NCI-H345 treated with DMSO at 0.1 percent for 48 hours (cell line): ENCODE data around the gene RPL13A.
"Not testable (repeated sequence)": the region's sequence is repeated elsewhere in the genome, so short reads cannot be mapped to it uniquely, and the experiment has no call there.

Source experiments
- DNase-seq: peaks from one replicate; lab custom pipeline; 2025; ENCODE audit not compliant: unreplicated experiment; lab: John Stamatoyannopoulos, UW

The RPL13A gene

DNA sequence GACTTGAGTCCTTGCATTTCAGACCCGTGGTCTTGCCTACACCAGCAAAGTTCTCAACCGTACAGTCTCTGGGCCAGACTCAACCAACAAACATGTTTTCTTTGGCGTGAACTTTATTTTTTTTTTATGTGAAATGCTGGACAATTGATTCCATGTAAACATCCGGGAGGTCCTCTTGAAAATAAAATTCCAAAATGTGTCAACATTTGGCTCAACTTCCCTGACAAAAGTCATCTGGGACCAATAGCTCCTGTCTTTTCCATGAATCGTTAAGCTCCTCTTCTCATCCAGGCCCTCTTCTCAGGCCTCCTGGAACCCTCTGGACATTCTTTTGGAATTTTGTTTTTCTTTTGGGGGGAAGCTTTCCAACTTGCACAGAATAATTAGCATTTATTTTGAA, 31.6 kb upstream of the RPL13A start:
- DNase-seq = no peak

DNA sequence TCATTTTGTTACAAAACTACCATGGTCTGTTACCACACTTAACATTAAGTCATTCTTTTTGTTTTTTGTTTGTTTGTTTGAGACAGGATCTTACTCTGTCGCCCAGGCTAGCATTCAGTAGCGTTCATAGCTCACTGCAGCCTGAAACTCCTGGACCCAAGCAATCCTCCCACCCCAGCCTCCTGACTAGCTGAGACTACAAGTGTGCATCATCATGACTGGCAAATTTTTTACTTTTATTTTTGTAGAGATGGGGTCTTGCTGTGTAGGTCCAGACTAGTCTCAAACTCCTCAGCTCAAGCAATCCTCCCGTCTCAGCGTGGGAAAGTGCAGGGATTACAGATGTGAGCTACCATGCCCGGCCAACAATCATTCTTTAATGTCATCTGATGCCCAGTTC, 31.1 kb upstream of the RPL13A start:
- no peak for DNase-seq

DNA sequence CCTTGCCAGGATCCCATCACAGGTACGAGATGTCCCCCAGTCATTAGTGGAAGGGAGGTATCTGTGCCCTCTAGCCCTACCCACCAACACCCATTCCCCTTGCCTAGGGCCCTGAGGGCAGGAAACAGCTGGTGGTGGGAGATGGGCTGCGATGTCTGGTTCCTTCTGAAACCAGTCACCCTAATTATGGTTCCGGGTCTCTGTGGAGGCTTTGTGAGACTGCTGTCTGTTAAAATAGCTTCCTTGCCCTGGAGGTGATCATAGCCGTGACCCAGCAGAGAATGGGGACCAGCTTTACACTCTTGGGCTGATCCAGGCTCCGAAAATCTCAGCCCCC, 28.9 kb upstream of the RPL13A start:
- no peak for DNase-seq

DNA sequence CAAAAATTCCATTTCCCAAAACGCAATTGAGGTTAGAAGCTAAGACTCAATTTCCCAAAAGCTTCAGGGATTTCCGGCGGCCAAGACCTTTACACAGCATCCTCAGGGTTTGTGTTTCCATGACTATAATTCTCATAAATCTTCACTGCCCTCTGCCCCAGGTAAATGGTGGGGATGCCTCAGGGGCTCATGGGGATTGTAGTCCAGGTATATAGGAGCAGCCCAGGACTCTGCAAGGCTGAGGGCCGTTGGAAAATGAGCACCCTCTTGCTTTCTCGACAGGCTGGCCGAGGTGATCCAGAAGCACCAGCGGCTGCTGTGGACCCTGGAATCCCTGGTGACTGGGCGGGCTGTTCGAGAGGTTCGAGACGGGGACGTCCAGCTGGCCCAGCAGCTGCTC, 28.0 kb upstream of the RPL13A start:
- no peak for DNase-seq

DNA sequence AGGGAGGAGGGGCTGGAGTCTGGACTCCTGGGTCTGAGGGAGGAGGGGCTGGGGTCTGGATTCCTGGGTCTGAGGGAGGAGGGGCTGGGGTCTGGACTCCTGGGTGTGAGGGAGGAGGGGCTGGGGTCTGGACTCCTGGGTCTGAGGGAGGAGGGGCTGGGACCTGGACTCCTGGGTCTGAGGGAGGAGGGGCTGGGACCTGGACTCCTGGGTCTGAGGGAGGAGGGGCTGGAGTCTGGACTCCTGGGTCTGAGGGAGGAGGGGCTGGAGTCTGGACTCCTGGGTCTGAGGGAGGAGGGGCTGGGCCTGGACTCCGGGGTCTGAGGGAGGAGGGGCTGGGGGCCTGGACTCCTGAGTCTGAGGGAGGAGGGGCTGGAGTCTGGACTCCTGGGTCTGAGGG, 26.3 kb upstream of the RPL13A start:
- not testable (repeated sequence) for DNase-seq

DNA sequence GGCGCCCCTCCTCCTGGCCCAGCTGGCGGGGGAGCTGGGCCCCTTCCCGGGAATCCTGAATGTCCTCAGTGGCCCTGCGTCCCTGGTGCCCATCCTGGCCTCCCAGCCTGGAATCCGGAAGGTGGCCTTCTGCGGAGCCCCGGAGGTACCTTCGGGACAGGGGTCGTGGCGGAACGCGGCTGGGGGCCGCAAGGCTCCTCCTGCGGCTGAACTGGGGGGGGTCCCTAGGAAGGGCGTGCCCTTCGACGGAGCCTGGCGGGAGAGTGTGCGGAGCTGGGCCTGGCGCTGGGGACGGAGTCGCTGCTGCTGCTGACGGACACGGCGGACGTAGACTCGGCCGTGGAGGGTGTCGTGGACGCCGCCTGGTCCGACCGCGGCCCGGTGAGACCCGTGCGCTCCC, 25.8 kb upstream of the RPL13A start:
- DNase-seq = no peak

DNA sequence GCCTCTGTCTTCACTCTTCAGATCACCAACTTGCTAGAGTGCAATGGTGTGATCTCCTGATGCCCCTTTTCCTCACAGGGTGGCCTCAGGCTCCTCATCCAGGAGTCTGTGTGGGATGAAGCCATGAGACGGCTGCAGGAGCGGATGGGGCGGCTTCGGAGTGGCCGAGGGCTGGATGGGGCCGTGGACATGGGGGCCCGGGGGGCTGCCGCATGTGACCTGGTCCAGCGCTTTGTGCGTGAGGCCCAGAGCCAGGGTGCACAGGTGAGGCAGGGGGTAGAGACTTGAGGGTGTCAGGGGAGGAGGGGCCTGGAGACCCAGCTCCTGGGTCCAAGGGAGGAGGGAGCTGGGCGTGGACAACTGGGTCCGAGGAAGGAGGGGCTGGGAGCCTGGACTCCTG, 24.9 kb upstream of the RPL13A start:
- no peak for DNase-seq

DNA sequence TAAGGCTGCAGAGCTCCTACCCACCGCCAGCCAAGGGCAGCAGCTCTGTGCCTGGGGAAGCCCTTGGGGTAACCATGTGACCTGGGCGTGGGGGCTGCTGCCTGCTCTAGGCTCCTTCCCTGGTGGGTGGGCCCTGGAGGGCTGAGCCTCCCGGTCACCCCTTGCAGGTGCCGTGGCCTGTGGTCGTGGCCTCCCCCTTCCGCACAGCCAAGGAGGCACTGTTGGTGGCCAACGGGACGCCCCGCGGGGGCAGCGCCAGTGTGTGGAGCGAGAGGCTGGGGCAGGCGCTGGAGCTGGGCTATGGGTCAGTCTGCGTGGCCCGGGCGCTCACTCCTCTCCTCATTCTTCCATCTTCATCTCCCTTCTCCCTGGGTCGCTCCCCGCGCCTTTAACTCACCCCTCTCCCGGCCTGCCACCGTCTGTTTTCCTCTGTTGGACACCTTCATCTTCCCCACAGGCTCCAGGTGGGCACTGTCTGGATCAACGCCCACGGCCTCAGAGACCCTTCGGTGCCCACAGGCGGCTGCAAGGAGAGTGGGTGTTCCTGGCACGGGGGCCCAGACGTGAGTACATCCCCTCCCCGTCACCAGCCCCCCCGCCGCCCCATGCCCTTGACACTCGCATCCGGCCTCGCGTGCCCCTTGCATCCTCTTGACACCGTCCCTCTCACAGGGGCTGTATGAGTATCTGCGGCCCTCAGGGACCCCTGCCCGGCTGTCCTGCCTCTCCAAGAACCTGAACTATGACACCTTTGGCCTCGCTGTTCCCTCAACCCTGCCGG, 23.3 kb upstream of the RPL13A start:
- no peak for DNase-seq

DNA sequence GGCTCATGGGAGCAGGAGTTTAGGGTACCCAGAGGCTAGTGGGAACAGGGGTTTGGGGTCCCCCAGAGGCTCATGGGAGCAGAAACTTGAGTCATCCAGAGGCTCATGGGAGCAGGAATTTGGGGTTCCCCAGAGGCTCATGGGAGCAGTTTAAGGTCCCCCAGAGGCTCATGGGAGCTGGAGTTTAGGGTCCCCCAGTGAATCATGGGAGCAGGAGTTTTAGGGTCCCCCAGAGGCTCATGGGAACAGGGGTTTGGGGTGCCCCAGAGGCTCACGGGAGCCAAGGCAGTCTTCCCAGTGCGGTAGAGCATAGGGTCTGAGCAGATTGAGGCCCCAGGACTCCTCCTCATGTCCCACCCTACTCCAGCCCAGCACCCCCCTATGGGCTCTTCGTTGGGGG, 22.0 kb upstream of the RPL13A start:
- no peak for DNase-seq

DNA sequence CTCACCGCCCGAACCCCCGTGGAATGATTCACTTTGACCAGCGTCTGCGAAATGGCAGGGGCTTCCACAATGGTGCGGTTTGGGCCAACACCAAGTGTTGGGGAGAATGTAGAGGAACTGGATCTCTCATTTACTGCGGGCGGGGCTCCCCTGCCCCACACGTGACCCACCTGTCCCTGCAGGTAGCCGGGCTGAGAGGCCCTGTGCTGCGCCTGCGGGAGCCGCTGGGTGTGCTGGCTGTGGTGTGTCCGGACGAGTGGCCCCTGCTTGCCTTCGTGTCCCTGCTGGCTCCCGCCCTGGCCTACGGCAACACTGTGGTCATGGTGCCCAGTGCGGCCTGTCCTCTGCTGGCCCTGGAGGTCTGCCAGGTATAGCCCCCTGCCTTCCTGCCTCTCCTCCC, 19.2 kb upstream of the RPL13A start:
- no peak for DNase-seq

DNA sequence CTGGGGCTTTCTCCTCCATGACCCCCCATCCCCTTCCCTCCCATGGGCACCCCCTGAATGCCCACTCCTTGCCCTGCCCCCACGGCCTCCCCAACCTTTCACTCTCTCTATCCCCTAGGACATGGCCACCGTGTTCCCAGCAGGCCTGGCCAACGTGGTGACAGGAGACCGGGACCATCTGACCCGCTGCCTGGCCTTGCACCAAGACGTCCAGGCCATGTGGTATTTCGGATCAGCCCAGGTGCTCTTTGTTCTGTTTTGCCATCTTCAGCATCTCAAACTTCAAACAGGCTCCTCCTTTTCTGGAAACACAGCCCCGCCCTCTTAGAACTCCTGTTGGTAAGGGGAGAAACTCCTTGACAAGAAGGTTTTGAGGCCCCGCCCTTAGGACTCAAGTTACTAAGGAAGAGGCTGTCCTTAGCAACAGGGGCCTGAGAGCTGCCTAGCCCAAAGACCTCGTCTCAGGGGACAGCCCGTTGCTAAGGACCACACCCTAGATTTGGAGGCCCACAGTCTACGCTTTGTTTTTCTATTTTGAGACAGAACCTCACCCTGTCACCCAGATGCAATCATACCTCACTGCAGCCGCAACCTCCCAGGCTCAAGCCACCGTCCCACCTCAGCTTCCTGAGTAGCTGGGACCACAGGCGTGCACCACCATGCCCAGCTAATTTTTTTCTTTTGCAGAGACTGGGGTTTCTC, 18.5 kb upstream of the RPL13A start:
- no peak for DNase-seq

DNA sequence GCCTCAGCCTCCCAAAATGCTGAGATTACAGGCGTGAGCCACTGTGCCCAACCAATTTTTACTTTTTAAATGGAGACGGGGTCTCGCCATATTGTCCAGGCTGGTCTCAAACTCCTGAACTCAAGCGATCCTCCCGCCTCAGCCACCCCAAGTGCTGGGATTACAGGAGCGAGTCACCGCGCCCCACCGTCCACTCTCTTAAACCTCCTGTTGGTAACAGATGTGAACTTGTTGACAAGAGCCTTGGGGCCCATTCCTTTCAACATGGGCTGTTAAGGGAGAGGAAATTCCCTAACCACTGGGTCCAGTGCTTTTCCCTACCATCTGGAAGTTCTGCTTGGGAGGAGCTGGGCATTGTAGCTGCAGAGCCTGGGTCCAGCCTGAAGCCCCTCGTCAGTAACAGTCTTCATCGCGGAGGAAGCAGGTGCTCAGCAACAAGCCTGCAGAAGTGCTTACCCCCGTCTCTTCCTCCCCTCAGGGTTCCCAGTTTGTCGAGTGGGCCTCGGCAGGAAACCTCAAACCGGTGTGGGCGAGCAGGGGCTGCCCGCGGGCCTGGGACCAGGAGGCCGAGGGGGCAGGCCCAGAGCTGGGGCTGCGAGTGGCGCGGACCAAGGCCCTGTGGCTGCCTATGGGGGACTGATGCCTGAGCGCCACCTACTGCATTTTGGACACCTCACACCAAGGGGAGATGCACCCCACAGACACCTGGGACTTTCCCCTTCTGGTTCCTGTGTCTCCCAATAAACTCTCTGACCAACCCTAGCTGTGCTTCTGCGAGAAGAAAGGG, 17.4 kb upstream of the RPL13A start:
- no peak for DNase-seq

DNA sequence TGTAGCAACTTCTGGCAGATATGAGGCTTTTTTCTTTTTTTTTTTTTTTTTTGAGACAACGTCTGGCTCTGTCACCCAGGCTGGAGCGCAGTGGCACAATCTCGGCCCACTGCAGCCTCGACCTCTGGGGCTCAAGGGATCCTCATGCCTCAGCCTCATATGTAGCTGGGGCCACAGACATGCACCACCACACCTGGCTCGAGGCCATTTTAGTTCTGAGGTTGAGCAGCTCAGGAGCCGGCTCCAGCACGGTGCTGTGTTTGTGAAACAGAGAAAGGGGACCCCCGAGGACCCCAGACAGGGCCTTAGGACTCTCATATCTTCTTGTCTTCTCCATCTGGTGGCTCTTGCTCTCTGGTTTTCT, 16.8 kb upstream of the RPL13A start:
- DNase-seq = no peak

DNA sequence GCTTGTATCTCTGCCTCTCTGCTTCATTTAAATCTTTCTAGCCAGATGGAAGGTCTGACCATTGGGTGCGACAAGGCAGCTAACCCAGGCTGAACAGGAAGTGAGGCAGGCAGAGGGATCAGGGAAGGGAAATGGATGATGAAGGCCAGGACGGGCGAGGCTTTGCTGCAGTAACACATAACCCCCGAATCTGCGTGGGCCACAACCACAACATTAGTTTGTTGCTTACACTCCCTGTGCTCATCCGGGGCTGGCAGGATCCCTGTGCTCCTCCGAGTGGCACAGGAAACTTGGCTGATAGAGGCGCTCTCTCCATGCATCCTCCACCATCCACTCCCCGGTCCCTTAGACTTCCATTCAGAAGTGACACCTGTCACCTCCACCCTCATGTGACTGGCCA, 14.5 kb upstream of the RPL13A start:
- DNase-seq = no peak

DNA sequence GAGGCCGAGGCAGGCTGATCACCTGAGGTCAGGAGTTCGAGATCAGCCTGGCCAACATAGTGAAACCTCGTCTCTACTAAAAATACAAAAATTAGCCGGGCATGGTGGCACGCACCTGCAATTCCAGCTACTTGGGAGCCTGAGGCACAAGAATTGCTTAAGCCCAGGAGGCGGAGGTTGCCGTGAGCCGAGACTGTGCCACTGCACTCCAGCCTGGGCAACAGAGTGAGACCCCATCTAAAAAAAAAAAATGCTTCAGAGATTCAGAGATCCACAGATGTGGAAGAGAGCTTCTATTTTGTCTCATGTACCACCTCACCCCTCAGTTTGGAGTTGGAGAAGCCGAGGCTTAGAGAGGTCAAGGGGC, 13.9 kb upstream of the RPL13A start:
- not testable (repeated sequence) for DNase-seq

DNA sequence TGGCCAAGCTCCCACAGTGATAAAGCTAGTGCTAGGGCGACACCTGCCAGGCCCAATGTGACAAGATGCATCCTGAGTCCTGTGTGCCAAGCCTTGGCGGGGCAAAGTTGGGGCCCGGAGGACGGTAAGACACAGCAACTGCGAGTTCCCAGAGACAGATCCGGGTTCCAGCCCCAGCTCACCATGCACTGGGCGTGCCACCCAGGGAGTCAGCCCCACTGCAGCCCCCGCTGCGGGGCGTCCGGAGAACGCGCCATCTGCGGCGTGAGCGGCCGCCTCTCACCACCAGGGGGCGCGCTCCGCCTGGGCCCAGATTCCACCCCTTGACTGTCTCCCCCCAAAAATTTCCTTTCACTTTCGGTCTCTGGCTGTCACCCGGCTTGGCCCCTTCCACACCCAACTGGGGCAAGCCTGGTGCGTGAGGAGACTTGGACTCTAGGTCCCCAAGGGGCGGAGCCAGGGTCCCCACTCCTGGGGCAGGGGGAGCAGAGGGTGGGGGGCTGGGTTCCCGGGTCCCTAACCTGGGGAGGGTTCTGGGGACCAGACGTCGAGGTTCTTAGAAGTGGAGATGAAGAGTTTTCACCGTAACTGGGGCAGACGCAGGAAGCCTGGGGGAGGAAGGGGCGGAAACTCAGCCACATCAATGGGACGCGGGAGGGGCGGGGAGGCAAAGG, 13.4 kb upstream of the RPL13A start, which contains the start of gene FLT3LG:
Gene FLT3LG (plus strand): TSS at position 348 of the 674 bp plus-strand sequence. CDS start 425 bp downstream, outside the sequence.
- DNase-seq = peak; percentile 14

DNA sequence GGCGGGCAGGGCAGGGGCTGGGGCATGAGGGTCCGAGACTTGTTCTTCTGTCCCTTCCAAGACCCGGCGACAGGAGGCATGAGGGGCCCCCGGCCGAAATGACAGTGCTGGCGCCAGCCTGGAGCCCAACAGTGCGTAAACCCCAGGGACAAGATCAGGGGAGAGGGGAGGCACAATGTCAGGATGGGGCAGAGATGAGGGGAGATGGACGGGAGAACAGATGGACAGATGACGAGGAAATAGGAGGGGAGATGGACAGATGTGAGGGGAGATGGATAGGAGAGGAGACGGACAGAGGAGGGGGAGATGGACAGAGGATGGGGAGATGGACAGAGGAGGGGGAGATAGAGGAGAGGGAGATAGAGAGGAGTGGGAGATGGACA, 12.9 kb upstream of the RPL13A start:
- no peak for DNase-seq

DNA sequence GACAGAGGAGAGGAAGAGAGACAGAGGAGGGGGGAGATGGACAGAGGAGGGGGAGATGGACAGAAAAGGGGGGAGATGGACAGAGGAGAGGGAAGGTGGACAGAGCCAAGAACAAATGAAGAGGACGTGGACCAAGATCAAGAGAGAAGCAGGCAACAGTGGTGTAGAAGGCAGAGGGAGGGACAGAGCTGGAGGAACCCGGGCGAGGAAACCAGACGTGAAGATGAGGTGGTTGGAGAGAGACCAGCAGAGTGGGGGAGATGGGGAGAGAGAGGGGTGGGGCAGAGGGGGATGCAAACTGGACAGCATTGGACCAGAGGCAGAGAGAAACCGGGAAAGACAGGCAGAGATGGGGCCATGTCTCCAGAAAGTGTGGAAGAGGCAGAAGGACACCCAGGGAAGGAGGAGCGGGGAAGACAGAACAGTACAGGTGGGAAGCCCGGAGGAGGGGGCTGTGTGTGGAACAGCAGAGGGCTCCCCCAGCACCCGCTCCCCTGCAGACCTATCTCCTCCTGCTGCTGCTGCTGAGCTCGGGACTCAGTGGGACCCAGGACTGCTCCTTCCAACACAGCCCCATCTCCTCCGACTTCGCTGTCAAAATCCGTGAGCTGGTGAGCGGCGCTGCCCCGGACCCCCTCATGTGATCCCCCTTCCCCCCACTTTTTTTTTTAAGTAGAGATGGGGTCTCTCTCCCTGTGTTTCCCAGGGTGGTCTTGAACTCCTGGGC, 12.1 kb upstream of the RPL13A start:
- DNase-seq = no peak

DNA sequence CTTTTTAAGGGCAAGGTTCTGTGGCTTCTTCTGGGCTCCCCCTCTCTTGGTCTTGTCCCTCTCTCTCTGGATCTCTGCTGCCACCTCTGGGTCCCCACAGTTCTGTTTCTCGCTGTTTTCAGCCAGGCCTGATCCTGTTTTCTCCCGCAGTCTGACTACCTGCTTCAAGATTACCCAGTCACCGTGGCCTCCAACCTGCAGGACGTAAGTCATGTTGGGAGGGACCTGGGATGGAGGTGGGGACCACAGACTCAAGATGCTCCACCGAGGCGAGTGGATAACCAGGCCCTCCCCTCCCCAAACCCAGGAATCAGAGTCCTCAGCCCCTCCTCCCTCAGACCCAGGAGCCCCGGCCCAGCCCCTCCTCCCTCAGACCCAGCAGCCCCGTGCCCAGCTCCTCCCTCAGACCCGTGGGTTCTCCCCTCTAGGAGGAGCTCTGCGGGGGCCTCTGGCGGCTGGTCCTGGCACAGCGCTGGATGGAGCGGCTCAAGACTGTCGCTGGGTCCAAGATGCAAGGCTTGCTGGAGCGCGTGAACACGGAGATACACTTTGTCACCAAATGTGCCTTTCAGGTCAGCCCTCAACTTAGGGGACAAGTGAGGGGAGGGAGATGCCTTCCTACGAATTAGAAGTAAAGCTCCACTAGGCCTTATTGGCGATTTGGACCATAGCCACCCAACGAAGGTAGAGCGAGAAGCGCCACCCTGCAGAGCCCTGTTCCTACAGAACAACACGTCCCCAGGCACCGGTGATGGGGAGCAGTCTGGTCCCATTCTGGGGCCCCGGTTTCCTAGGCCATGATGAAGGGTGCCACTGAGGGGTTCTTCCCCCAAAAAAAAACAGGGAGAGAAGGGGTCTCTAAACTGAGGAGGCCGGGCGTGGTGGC, 11.2 kb upstream of the RPL13A start:
- no peak for DNase-seq
